SJCRH30 (cell line): ENCODE data around the gene ABLIM1. TPM values are rescaled to one million over a fixed set of nuclear protein-coding genes. Genes with fewer than 3 reads are reported as not detected.

Experiments
- DNase-seq, 2 experiments: peaks; one replicate each; pipeline ENCODE4 v3.0.0-alpha.2; 2015 to 2020
- H3K27ac ChIP-seq: fragments of 250-450 bp; sonication (Bioruptor Pico); 2 replicates; pipeline ENCODE4 v1.5.1; 2020; ENCODE audit warnings: mild to moderate bottlenecking, moderate library complexity
- H3K27me3 ChIP-seq: fragments of 250-450 bp; sonication (Bioruptor Pico); 2 replicates; pipeline ENCODE4 v1.5.1; 2020; ENCODE audit warnings: mild to moderate bottlenecking, moderate library complexity
- H3K36me3 ChIP-seq: fragments of 250-450 bp; sonication (Bioruptor Pico); 2 replicates; pipeline ENCODE4 v1.5.1; 2020; ENCODE audit warnings: mild to moderate bottlenecking, moderate library complexity
- H3K4me1 ChIP-seq: fragments of 250-450 bp; sonication (Bioruptor Pico); 2 replicates; pipeline ENCODE4 v1.5.1; 2020; ENCODE audit warnings: mild to moderate bottlenecking, moderate library complexity
- H3K4me3 ChIP-seq: fragments of 250-450 bp; sonication (Bioruptor Pico); 2 replicates; pipeline ENCODE4 v1.5.1; 2020; ENCODE audit warnings: mild to moderate bottlenecking, moderate library complexity
- H3K9me3 ChIP-seq: fragments of 250-450 bp; sonication (Bioruptor Pico); replicated peaks from 2 replicates; pipeline ENCODE4 v1.5.1; 2020; ENCODE audit warnings: mild to moderate bottlenecking, moderate library complexity
- total RNA-seq: library from RNA; depleted of rRNA; stranded (reverse); fragments of >200 nt; shearing (Covaris generic); gene quantifications from 2 replicates; pipeline ENCODE4 v1.2.3, GENCODE V29; 2014

The ABLIM1 gene
- total RNA-seq, 1 experiment from 2014 or later: 23.9 TPM

DNA sequence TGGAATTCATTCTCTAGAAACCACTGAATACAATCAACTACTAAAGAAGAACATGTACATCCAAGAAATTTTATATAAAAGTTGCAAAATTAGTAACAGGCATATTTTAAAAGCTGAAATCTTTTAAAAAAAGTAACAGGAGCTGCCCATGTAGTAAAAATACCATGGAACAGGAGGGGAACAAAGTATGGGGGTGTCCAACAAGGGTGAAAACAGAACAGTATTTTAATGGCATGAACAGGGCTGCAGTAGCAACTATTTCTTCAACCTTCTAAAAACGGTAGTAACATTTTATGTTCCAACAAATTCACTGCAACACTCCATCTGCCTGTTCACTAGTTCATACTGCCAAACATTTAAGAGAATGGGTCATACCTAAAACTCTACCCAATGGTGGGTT, 77.0 kb downstream of the ABLIM1 start:
- H3K36me3 ChIP-seq: no peaks in the 10 kb centered on the region

DNA sequence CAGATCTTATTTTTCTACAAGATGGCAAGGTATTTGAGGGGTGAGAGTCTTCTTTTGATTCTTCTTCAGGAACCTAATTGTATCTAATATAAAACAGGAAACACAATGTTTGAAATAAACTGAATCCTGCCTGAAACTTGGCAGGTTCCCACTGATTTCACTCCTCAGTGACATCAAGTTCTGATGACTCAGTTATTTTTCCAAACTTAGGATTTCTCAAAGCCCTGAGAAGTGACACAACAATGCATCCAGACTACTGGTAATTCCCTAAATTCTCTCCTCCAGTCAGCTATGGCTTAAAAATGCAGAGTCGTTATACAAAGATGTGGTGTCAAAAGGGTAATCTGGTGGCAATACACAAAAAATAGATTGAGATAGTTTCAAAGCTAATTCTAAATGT, 80.9 kb downstream of the ABLIM1 start:
- H3K4me3 ChIP-seq: no peak overlapping the region
- no peak overlapping the region for H3K27ac ChIP-seq
- no peaks in the 10 kb centered on the region for H3K27me3 ChIP-seq
- DNase-seq: no peak
- no peaks in the 10 kb centered on the region for H3K9me3 ChIP-seq
- H3K4me1 ChIP-seq: peaks cover 8% of the 10 kb centered on the region
- H3K36me3 ChIP-seq: peaks cover 2% of the 10 kb centered on the region; the same call in 1 of the 2 replicates

More for the DNA sequence above, 77.0 kb downstream of the ABLIM1 start:
- Histone ChIP-seq H3K4me3 (no peak overlapping the region), H3K9me3 (no peaks in the 10 kb centered on the region), H3K27me3 (no peaks in the 10 kb centered on the region), H3K27ac (no peak overlapping the region), H3K4me1 (peaks cover 8% of the 10 kb centered on the region)
- DNase-seq: no peak

DNA sequence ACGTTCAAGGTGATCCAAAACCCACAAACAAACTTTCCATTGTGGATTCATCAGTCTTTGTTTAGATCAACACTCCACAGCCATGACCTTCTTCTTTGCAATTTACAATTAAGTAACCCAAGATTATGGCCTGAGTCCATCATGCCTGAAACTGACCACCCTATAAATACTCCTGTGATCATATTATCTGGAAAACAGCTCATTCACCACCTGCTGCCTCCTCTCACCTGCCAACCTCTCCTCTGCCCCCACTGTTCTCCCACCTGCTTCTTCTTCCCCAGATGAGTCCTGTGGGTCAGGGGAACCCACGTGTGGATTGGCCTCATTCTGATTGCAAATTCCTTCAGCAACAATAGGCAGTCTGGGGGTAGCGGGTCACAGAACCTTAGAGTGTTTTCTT, 81.4 kb downstream of the ABLIM1 start:
- H3K27ac ChIP-seq: no peak overlapping the region
- peak in 1 of 2 experiments; percentile 17 for DNase-seq
- no peaks in the 10 kb centered on the region for H3K9me3 ChIP-seq
- no peaks in the 10 kb centered on the region for H3K27me3 ChIP-seq
- peaks cover 8% of the 10 kb centered on the region for H3K4me1 ChIP-seq
- H3K36me3 ChIP-seq: peaks cover 2% of the 10 kb centered on the region; the same call in 1 of the 2 replicates
- H3K4me3 ChIP-seq: no peak overlapping the region

DNA sequence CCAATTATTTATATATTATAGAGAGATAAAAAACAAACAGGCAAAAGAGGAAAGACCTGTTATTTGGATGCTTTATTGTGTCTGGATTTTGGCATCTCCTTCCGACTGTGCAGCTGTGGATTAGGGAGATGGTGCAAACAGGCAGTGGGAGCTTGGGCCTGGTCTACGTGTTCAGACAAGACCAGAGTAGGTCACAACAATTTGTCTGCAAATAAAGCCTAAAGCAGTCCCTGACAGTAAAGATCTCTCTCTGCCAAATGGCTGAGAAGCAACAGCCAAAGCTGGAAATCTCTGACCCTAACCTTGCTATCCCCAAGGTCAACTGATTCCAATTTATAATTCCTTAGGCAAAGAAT, 82.0 kb downstream of the ABLIM1 start:
- Histone ChIP-seq H3K4me1 (peaks cover 8% of the 10 kb centered on the region), H3K27ac (no peak overlapping the region), H3K27me3 (no peaks in the 10 kb centered on the region), H3K36me3 (peaks cover 2% of the 10 kb centered on the region; the same call in 1 of the 2 replicates), H3K4me3 (no peak overlapping the region), H3K9me3 (no peaks in the 10 kb centered on the region)
- no peak for DNase-seq

DNA sequence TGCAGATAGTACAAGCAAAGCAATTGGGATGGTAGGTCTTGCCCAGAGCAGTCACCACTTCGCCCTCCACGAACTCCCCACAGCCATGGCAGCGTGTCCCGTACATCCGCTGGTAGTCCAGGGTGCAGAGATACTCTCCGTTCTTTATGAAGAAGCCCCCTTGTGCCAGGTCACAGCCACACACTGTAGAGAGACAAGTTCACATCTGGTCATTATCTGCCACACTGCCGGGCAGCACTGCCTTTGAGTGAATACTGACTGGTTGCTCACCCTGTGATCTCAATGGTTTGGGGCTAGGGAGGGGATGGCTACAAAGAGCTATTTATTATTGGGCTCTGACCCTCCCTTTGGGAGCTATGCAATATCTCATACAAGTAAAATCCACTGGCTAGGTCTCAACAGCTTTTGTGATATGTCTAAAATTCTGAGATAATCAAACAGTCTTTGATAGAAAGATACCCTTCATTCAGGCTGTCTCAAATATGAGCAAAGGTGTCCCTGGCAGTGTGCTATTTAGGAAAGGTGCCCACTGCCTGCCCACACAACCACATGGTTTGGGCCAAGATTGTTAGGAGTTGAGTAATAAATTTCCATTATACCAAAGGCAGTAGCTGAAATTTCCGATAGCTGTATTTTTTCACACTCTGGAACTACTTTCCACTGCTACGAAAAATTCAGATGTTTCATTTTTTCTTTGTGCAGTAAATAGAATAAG, 82.5 kb downstream of the ABLIM1 start:
- Histone ChIP-seq H3K36me3 (peaks cover 2% of the 10 kb centered on the region; the same call in 1 of the 2 replicates), H3K27ac (no peak overlapping the region)
- DNase-seq: no peak

DNA sequence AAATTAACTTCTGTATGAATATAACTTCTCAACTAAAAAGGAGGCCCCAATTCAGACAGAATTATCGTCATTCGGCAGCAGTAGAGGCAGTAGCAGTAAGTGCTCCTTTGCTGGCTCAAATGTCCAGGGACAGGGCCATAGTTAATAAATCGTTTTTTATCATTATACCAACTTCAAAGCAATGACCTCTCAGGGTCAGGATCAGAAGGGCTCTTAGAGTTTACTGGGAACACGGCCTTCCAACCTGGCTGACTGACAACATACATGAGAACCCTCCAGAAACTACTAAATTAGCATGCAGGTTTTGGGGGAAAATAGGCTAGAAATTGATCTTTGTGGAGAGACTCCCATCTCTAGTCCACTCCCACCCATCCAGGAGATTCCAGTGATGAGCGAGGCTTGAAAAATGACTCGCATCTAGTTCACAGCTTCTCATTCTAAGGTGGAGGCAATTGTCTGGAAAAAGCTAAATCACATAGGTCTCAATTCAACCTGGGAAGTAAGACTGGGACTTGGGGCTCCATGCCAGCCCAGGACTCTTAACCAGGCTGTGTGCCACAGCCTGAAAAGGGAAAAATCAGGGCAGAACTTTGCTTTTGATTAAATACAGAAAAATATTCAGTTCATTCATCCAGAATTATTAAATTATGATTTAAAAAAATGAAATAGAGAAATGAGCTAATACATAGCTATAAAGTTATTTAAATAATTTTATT, 84.6 kb downstream of the ABLIM1 start:
- H3K36me3 ChIP-seq: peaks cover 5% of the 10 kb centered on the region
- H3K9me3 ChIP-seq: no peaks in the 10 kb centered on the region
- DNase-seq: no peak
- H3K4me3 ChIP-seq: no peak overlapping the region
- H3K4me1 ChIP-seq: peaks cover 8% of the 10 kb centered on the region
- H3K27ac ChIP-seq: no peak overlapping the region
- no peaks in the 10 kb centered on the region for H3K27me3 ChIP-seq

More for the DNA sequence above, 82.5 kb downstream of the ABLIM1 start:
- Histone ChIP-seq H3K4me1 (peaks cover 8% of the 10 kb centered on the region), H3K4me3 (no peak overlapping the region), H3K9me3 (no peaks in the 10 kb centered on the region), H3K27me3 (no peaks in the 10 kb centered on the region)

DNA sequence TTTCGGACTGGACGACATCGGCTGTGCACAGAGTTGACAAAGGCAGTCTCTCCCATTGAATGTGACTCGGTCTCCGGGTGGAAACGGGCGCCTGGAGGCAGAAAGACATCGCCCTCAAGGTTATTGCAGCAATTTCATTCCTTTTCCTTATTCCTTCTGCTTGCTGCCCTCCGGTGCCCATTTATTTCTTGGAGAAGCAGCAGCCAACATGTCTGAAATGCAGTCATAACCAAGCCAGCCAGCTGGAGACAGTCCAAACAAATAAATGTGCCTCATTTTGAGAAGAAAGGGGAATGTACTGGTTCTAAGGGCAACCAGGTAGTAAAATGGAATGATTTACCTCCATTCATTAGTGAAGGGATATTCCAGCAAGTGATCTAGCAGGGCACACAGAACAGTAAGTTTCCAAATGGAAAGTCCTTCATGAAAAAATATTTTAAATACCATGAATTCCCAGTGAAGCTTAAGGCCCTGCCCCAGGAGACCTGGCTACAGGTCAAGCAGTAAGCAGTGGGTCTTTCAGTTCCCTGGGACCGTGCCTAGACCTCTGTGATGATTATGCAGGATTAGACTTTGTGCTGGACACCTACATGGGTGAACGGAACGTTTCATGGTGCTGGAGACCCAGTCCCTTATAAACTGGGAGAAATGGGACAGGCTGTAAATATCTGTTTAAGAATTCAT, 86.6 kb downstream of the ABLIM1 start:
- Histone ChIP-seq H3K4me1 (no peaks in the 10 kb centered on the region), H3K4me3 (no peak overlapping the region), H3K27me3 (no peaks in the 10 kb centered on the region), H3K27ac (no peak overlapping the region), H3K36me3 (peaks cover 6% of the 10 kb centered on the region), H3K9me3 (no peaks in the 10 kb centered on the region)
- no peak for DNase-seq

DNA sequence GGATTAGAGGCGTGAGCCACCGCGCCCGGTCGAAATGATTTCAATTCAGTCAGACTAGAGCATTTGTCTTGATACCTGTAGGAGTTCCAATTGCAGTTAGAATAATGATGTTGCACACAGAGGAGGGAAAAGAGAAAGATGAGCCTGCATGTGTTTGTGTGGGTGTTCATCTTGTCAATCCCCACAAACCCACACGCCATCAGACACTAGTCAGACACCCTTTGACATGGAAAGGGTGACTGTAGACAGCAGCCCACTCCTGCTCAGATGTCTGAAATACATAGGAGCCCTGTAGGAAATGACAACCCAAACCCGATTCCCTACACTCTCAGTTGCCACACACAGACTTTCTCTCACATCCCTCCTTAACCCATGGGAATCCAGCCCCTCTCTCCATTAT, 92.0 kb downstream of the ABLIM1 start:
- no peak overlapping the region for H3K4me3 ChIP-seq
- H3K4me1 ChIP-seq: no peaks in the 10 kb centered on the region
- DNase-seq: no peak
- H3K36me3 ChIP-seq: peaks cover 4% of the 10 kb centered on the region; the same call in 1 of the 2 replicates
- no peaks in the 10 kb centered on the region for H3K9me3 ChIP-seq
- no peak overlapping the region for H3K27ac ChIP-seq
- no peaks in the 10 kb centered on the region for H3K27me3 ChIP-seq

DNA sequence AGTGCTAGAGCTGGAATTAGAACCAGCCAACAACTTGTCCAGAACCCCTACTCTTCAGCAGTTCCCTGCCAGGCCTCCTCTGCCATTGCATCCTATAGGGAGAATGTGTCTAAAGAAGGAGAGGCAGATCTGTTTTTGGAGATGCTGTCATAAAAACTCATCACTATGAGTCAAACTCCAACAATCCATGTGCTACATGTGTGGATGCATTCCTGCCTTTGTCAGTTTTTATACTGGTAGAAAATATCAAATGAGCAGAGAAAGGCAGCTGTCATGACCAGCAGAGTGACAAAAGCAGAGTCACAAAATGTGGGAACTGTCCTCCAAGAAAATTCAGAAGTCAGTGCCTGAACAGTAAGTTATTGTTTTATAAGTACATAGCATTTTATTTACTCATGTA, 93.0 kb downstream of the ABLIM1 start:
- no peak overlapping the region for H3K4me3 ChIP-seq
- no peaks in the 10 kb centered on the region for H3K9me3 ChIP-seq
- no peaks in the 10 kb centered on the region for H3K4me1 ChIP-seq
- no peak for DNase-seq
- no peak overlapping the region for H3K27ac ChIP-seq
- no peaks in the 10 kb centered on the region for H3K27me3 ChIP-seq
- H3K36me3 ChIP-seq: peaks cover 4% of the 10 kb centered on the region; the same call in 1 of the 2 replicates

DNA sequence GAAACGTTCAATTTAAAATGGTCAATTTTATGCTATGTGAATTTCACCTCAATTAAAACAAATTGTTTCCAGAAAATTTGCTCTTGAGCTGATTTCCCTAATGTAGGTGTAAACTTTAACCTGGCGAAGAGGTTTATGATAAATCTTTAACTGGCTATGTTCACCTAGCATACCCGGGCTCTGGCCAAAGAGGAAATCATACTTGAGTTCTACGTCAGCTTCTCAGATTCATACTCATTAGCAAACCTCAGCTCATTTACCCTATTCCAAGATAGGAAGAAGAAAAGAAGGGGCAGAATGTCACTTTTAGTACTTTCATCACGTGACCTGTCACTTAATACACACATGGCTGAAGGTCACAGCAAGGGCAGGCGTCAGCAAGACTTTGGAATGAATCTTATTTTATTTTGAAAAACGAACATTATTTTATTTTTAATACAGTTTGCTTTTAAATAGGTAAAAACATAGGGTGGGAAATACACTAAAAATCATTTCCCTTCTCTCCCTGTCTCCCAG, 97.0 kb downstream of the ABLIM1 start:
- DNase-seq: no peak
- Histone ChIP-seq H3K27ac (no peak overlapping the region), H3K4me3 (no peak overlapping the region), H3K36me3 (no peaks in the 10 kb centered on the region; the same call in 1 of the 2 replicates), H3K27me3 (no peaks in the 10 kb centered on the region), H3K4me1 (no peaks in the 10 kb centered on the region), H3K9me3 (no peaks in the 10 kb centered on the region; the same call in 1 of the 2 replicates)

DNA sequence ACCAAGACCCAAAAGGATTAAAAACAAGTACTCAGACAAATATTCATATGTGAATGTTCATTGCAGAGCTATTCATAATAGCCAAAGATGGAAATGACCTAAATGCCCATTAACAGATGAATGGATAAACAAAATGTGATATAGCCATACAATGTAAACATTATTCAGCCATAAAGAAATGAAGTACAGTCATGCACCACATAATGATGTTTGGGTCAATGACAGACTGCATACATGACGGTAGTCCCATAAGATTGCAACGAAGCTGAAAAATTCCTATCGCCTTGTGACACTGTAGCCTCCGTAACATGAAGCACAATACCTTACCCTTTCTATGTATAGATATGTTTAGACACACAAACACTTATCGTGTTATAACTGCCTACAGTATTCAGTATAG, 97.9 kb downstream of the ABLIM1 start:
- no peak overlapping the region for H3K4me3 ChIP-seq
- H3K4me1 ChIP-seq: no peaks in the 10 kb centered on the region
- H3K27me3 ChIP-seq: no peaks in the 10 kb centered on the region
- H3K9me3 ChIP-seq: no peaks in the 10 kb centered on the region; the same call in 1 of the 2 replicates
- H3K27ac ChIP-seq: no peak overlapping the region
- no peak for DNase-seq
- no peaks in the 10 kb centered on the region; the same call in 1 of the 2 replicates for H3K36me3 ChIP-seq

DNA sequence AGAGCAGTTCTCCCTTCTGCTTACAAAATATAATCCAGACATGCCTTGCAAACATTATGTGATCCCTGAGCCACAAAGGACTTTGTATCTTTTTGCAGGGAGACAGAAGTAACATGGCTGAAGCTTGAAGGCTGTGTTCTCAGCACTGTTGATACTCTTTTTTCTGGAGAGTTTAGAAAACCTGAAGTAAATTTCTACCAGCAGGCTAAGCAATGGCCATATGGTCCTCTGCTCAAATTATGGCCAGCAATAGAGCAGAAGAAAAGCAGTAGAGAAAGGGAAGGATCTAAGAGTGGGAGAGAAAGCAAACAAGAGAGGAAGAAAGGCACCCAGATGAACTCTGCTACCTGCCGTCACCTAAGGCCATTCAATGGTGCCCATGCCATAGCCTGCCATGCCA, 98.4 kb downstream of the ABLIM1 start:
- no peaks in the 10 kb centered on the region for H3K4me1 ChIP-seq

DNA sequence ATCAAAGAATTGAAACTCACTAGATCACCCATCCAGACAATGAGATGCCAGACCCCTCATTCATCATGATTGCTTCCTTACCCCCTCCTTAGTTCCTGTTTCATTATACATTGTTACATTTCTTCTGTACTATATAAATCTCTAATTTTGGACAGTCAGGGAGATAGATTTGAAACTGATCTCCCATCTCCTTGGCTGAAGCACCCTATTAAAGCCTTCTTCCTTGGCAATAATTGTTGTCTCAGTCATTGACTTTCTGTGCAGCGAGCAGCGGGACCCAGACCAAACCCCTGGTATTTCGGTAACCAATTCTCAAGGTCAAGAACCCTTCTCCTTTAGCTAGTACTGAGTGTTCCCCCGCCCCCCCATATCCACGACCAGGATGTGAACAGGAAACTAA, 100.2 kb downstream of the ABLIM1 start:
- DNase-seq: no peak

More for the DNA sequence above, 98.4 kb downstream of the ABLIM1 start:
- no peak for DNase-seq
- Histone ChIP-seq H3K27ac (no peak overlapping the region), H3K36me3 (no peaks in the 10 kb centered on the region; the same call in 1 of the 2 replicates), H3K4me3 (no peak overlapping the region), H3K9me3 (no peaks in the 10 kb centered on the region; the same call in 1 of the 2 replicates), H3K27me3 (no peaks in the 10 kb centered on the region)

DNA sequence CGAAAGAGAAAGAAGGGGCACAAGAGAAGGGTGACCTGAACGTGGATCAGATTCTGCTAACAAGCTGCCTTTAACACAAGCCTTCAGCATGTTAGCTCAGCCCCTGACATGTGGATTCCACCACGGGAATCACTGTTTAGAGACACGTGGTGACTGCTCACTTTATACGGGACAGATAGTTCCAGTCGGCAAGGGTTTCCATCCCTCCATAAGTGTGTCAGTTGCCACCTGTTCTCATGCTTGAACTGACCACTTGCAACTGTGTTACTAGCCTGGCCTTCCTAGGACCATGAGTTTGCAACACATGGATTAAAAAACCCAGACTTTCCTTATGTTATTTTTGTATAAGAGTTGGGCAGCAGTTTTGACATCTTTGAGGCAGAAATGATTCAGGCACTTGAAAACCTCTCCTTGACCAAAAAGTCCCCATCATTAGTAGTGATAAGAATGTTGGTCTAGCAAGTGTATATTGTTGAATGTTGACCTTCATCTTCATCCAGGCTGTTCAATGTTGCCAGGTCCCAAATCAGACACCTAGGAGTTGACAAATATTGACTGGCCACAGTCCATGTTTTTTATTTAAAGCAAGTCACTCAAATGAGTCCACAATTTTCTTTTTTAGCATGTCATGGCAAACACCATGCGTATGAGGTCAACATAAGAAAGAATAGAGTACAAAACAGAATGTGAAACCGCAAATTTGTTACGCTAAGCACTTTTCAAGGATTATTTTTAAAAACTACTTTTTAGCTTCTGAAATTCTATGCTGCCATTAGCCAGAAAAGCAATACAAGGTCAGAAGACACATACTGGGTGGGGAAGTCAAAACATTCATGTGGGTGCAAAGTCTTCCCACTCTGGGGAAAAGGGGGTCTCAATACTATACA, 101.6 kb downstream of the ABLIM1 start:
- no peaks in the 10 kb centered on the region for H3K36me3 ChIP-seq
- no peaks in the 10 kb centered on the region for H3K27me3 ChIP-seq
- DNase-seq: no peak
- no peak overlapping the region for H3K4me3 ChIP-seq
- no peaks in the 10 kb centered on the region; the same call in 1 of the 2 replicates for H3K9me3 ChIP-seq
- peaks cover 7% of the 10 kb centered on the region for H3K4me1 ChIP-seq
- H3K27ac ChIP-seq: no peak overlapping the region

More for the DNA sequence above, 100.2 kb downstream of the ABLIM1 start:
- Histone ChIP-seq H3K27ac (no peak overlapping the region), H3K27me3 (no peaks in the 10 kb centered on the region), H3K9me3 (no peaks in the 10 kb centered on the region; the same call in 1 of the 2 replicates), H3K4me3 (no peak overlapping the region), H3K4me1 (no peaks in the 10 kb centered on the region), H3K36me3 (no peaks in the 10 kb centered on the region)
